HCT116 (cell line): ENCODE data around the gene OSBP2. TPM values are rescaled to one million over a fixed set of nuclear protein-coding genes. Genes with fewer than 3 reads are reported as not detected.

Source experiments
- microRNA counts: library from miRNA; unstranded; fragments of <30 nt; microRNA quantifications from one replicate; lab custom pipeline; 2015
- microRNA-seq: library from miRNA; unstranded; fragments of <30 nt; microRNA quantifications from one replicate; pipeline ENCODE4, GENCODE V29; 2016; ENCODE audit warnings: borderline number of aligned reads
- total RNA-seq: library from RNA; stranded (reverse); gene quantifications from one replicate; pipeline ENCODE4 v1.2.1, GENCODE V29; 2021; ENCODE audit not compliant: unreplicated experiment

Gene OSBP2
- total RNA-seq, 1 experiment from 2014 or later, result 12.9 TPM

MicroRNA genes within 50 kb of the gene (microRNA counts, 767-probe panel; counts per million panel counts)
- microRNA hsa-miR-3200-3p (lab: Ali Mortazavi, UCI), result not detected

Small RNAs within 50 kb of the gene (microRNA-seq; reads per million reads assigned to microRNA genes)
- gene MIR3200, result 84.6 reads per million, percentile 61 among the genes with 10 or more reads in this experiment

Other genes with a start within 250 kb of the OSBP2 start
- gene SEC14L3, start 222.9 kb upstream of the OSBP2 start, total RNA-seq, result not detected
- 12.7 TPM for gene SEC14L4, start 189.2 kb upstream of the OSBP2 start, total RNA-seq
- not detected for gene SEC14L6, start 148.1 kb upstream of the OSBP2 start, total RNA-seq
- gene GAL3ST1, start 120.2 kb upstream of the OSBP2 start, total RNA-seq, result 2.1 TPM
- gene PES1, start 103.0 kb upstream of the OSBP2 start, total RNA-seq, result 167 TPM
- gene TCN2, start 87.7 kb upstream of the OSBP2 start, total RNA-seq, result 2.2 TPM
- 6.2 TPM for gene SLC35E4, start 59.1 kb upstream of the OSBP2 start, total RNA-seq
- gene DUSP18, start 27.0 kb upstream of the OSBP2 start, total RNA-seq, result 9.7 TPM